H9 (cell line): ENCODE results near the gene ITPR3. TPM values are rescaled to one million over a fixed set of nuclear protein-coding genes. Genes with fewer than 3 reads are reported as not detected.

Experiments used
- DNase-seq: peaks from one replicate; pipeline ENCODE4 v3.0.0-alpha.2; 2017
- H2AFZ ChIP-seq: one replicate; pipeline ENCODE4 v1.6.1; 2013; ENCODE audit warnings: mild to moderate bottlenecking, low read length, control low read depth, moderate library complexity
- H2AK5ac ChIP-seq: 2 replicates; pipeline ENCODE4 v1.6.1; 2013; ENCODE audit warnings: low read length, control low read depth, mixed read lengths; ENCODE audit not compliant: insufficient read length
- H2BK120ac ChIP-seq: one replicate; pipeline ENCODE4 v1.6.1; 2013; ENCODE audit warnings: low read depth, mild to moderate bottlenecking, low read length, control low read depth, inconsistent platforms; ENCODE audit not compliant: poor library complexity, severe bottlenecking
- H2BK12ac ChIP-seq: 2 replicates; pipeline ENCODE4 v1.6.1; 2013; ENCODE audit warnings: low read length, control low read depth, mixed read lengths, low read depth; ENCODE audit not compliant: insufficient read length
- H2BK15ac ChIP-seq: 2 replicates; pipeline ENCODE4 v1.6.1; 2013; ENCODE audit warnings: low read depth, low read length, control low read depth
- H2BK20ac ChIP-seq: one replicate; pipeline ENCODE4 v1.6.1; 2013; ENCODE audit warnings: low read depth, mild to moderate bottlenecking, low read length, control low read depth, inconsistent platforms; ENCODE audit not compliant: poor library complexity, severe bottlenecking
- H2BK5ac ChIP-seq: 2 replicates; pipeline ENCODE4 v1.6.1; 2013; ENCODE audit warnings: low read length, control low read depth, mixed read lengths; ENCODE audit not compliant: insufficient read length
- H3K14ac ChIP-seq: 2 replicates; pipeline ENCODE4 v1.6.1; 2013; ENCODE audit warnings: low read length, control low read depth; ENCODE audit not compliant: insufficient read depth
- H3K18ac ChIP-seq: 2 replicates; pipeline ENCODE4 v1.6.1; 2013; ENCODE audit warnings: low read depth, mild to moderate bottlenecking, mixed read lengths, low read length, control low read depth; ENCODE audit not compliant: insufficient read length
- H3K23ac ChIP-seq: 2 replicates; pipeline ENCODE4 v1.6.1; 2013; ENCODE audit warnings: low read length, control low read depth, mixed read lengths, low read depth; ENCODE audit not compliant: insufficient read length
- H3K23me2 ChIP-seq: 2 replicates; pipeline ENCODE4 v1.6.1; 2013; ENCODE audit warnings: low read depth, mild to moderate bottlenecking, mixed read lengths, low read length, control low read depth; ENCODE audit not compliant: insufficient read length, poor library complexity, severe bottlenecking
- H3K27ac ChIP-seq: 2 replicates; pipeline ENCODE4 v1.5.1; 2013; ENCODE audit warnings: low read length, control low read depth, mixed read lengths, low read depth; ENCODE audit not compliant: insufficient read length
- H3K27me3 ChIP-seq: 2 replicates; pipeline ENCODE4 v1.6.1; 2013; ENCODE audit warnings: low read length, control low read depth, inconsistent platforms; ENCODE audit not compliant: insufficient read depth
- H3K4ac ChIP-seq: 2 replicates; pipeline ENCODE4 v1.6.1; 2013; ENCODE audit warnings: low read depth, mild to moderate bottlenecking, control low read depth, inconsistent platforms, low read length, moderate library complexity
- H3K4me1 ChIP-seq: 2 replicates; pipeline ENCODE4 v1.6.1; 2013; ENCODE audit warnings: low read length, control low read depth, inconsistent platforms; ENCODE audit not compliant: insufficient read depth
- H3K4me2 ChIP-seq: 2 replicates; pipeline ENCODE4 v1.6.1; 2013; ENCODE audit warnings: low read length, control low read depth, mixed read lengths; ENCODE audit not compliant: insufficient read length, insufficient read depth
- H3K56ac ChIP-seq: 2 replicates; pipeline ENCODE4 v1.6.1; 2013; ENCODE audit warnings: low read depth, mild to moderate bottlenecking, mixed read lengths, low read length, control low read depth; ENCODE audit not compliant: insufficient read length
- H3K79me1 ChIP-seq: 2 replicates; pipeline ENCODE4 v1.6.1; 2013; ENCODE audit warnings: low read depth, mild to moderate bottlenecking, moderate library complexity, low read length, control low read depth, inconsistent platforms; ENCODE audit not compliant: insufficient read depth, poor library complexity, severe bottlenecking
- H3K79me2 ChIP-seq: 2 replicates; pipeline ENCODE4 v1.6.1; 2013; ENCODE audit warnings: low read length, control low read depth, inconsistent platforms; ENCODE audit not compliant: insufficient read depth
- H3K9ac ChIP-seq: 2 replicates; pipeline ENCODE4 v1.6.1; 2013; ENCODE audit warnings: low read length, control low read depth, mixed read lengths; ENCODE audit not compliant: insufficient read length; ENCODE audit errors: extremely low read depth
- H3K9me3 ChIP-seq: one replicate; pipeline ENCODE4 v1.6.1; 2013; ENCODE audit warnings: low read depth, low read length, inconsistent platforms; ENCODE audit not compliant: control insufficient read depth
- H3T11ph ChIP-seq: one replicate; pipeline ENCODE4 v1.6.1; 2013; ENCODE audit warnings: mild to moderate bottlenecking, low read length, control low read depth, inconsistent platforms
- H4K20me1 ChIP-seq: one replicate; pipeline ENCODE4 v1.6.1; 2013; ENCODE audit not compliant: control insufficient read depth, insufficient read length, insufficient read depth
- H4K5ac ChIP-seq: 2 replicates; pipeline ENCODE4 v1.6.1; 2013; ENCODE audit warnings: low read depth, mild to moderate bottlenecking, mixed read lengths, low read length, control low read depth; ENCODE audit not compliant: insufficient read length
- H4K8ac ChIP-seq: replicated peaks from 2 replicates; pipeline ENCODE4 v1.6.1; 2013; ENCODE audit warnings: low read length, control low read depth, mixed read lengths, low read depth; ENCODE audit not compliant: insufficient read length
- H4K91ac ChIP-seq: 2 replicates; pipeline ENCODE4 v1.6.1; 2013; ENCODE audit warnings: low read depth, mild to moderate bottlenecking, moderate library complexity, mixed read lengths, low read length, control low read depth; ENCODE audit not compliant: insufficient read length
- H3K27ac Mint-ChIP-seq, 3 experiments: 2 replicates in 2 of 3; 3 replicates in 1 of 3; pipeline ENCODE4 v1.8.0; 2020 to 2021; ENCODE audit warnings: mixed read lengths in 3 of 3, mild to moderate bottlenecking in 1 of 3, moderate library complexity in 1 of 3
- H3K27me3 Mint-ChIP-seq: 2 replicates; pipeline ENCODE4 v1.8.0; 2021; ENCODE audit warnings: low read depth, mild to moderate bottlenecking, moderate library complexity, mixed read lengths
- H3K36me3 Mint-ChIP-seq, 3 experiments: 2 replicates in 2 of 3; 3 replicates in 1 of 3; pipeline ENCODE4 v1.8.0; 2020 to 2021; ENCODE audit warnings: low read depth in 3 of 3, mixed read lengths in 3 of 3; ENCODE audit not compliant: insufficient read depth in 1 of 3
- H3K4me1 Mint-ChIP-seq, 2 experiments: 2 replicates each; pipeline ENCODE4 v1.8.0; 2020; ENCODE audit warnings: mixed read lengths in 2 of 2
- H3K4me3 Mint-ChIP-seq, 2 experiments: 2 replicates in 1 of 2; 3 replicates in 1 of 2; pipeline ENCODE4 v1.8.0; 2020 to 2021; ENCODE audit warnings: mild to moderate bottlenecking in 2 of 2, mixed read lengths in 2 of 2, moderate library complexity in 1 of 2
- H3K9me3 Mint-ChIP-seq, 2 experiments: 2 replicates in 1 of 2; 3 replicates in 1 of 2; pipeline ENCODE4 v1.8.0; 2020; ENCODE audit warnings: mild to moderate bottlenecking in 2 of 2, mixed read lengths in 2 of 2, moderate library complexity in 1 of 2
- CTCF ChIP-seq: fragments of 200-600 bp; sonication (generic); conservative IDR thresholded peaks from 3 replicates; pipeline ENCODE4 v1.8.0; 2021; ENCODE audit warnings: antibody characterized with exemption, mild to moderate bottlenecking
- WGBS: extraction: QIAGEN DNeasy Blood & Tissue Kit; methylation state at CpG from one replicate; pipeline ENCODE4 v1.1.7; 2013; ENCODE audit warnings: missing lambda C conversion rate, low lambda C conversion rate, mixed read lengths; ENCODE audit not compliant: insufficient read length; ENCODE audit errors: extremely low coverage; 5-methylcytosine and 5-hydroxymethylcytosine counted together
- total RNA-seq: library from RNA; stranded (reverse); gene quantifications from 2 replicates; pipeline ENCODE4 v1.2.1, GENCODE V29; 2021

Gene ITPR3
- total RNA-seq, 1 experiment from 2014 or later = 40.3 TPM

- no peak overlapping the region for H4K91ac ChIP-seq
- H3K23ac ChIP-seq = no peak overlapping the region
- H3K4me2 ChIP-seq = no peak overlapping the region
- no peak overlapping the region for H2AFZ ChIP-seq
- no peak overlapping the region for H3K18ac ChIP-seq
- no CpG with 5 or more reads among the region's 8 CpGs for WGBS
- no peaks in the 10 kb centered on the region for H3K79me2 ChIP-seq
- H3T11ph ChIP-seq = no peak overlapping the region
- TF ChIP-seq CTCF = no peak
- Mint-ChIP-seq H3K4me1 (peaks cover 0 to 4% of the 10 kb centered on the region in 2 experiments; a peak in 1 of 4 replicates), H3K36me3 (peaks cover 34 to 74% (median 62%) of the 10 kb centered on the region in 3 experiments), H3K27ac (no peak overlapping the region), H3K9me3 (no peaks in the 10 kb centered on the region), H3K27me3 (no peaks in the 10 kb centered on the region; the same call in 1 of the 2 replicates), H3K4me3 (no peak overlapping the region)
- no peak overlapping the region for H3K14ac ChIP-seq
- no peak overlapping the region for H2BK20ac ChIP-seq
- no peak overlapping the region for H4K5ac ChIP-seq
- H3K9me3 ChIP-seq = no peaks in the 10 kb centered on the region
- no peaks in the 10 kb centered on the region for H4K20me1 ChIP-seq
- no peak overlapping the region for H2BK15ac ChIP-seq
- H2BK120ac ChIP-seq = no peak overlapping the region
- H4K8ac ChIP-seq = no peak overlapping the region
- DNase-seq = no peak
- H3K4ac ChIP-seq = no peak overlapping the region
- H3K9ac ChIP-seq = no peak overlapping the region
- H3K56ac ChIP-seq = no peak overlapping the region
- no peaks in the 10 kb centered on the region for H3K79me1 ChIP-seq
- H2AK5ac ChIP-seq = no peak overlapping the region
- no peaks in the 10 kb centered on the region for H3K4me1 ChIP-seq
- H3K23me2 ChIP-seq = no peaks in the 10 kb centered on the region
- H2BK12ac ChIP-seq = no peak overlapping the region
- no peaks in the 10 kb centered on the region for H3K27me3 ChIP-seq
- no peak overlapping the region for H2BK5ac ChIP-seq
- no peak overlapping the region for H3K27ac ChIP-seq
Measured at GRCh38 chr6:33677143-33677660, 56.1 kb downstream of the ITPR3 start.
